GM12864 (cell line): ENCODE results near the gene DENND1A.

ENCODE experiments used
- DNase-seq: peaks from one replicate; pipeline ENCODE4 v3.0.0-alpha.2; 2011; ENCODE audit warnings: low read depth
- H3K4me3 ChIP-seq: 2 replicates; pipeline ENCODE4 v1.5.1; 2011; ENCODE audit warnings: mild to moderate bottlenecking, low read depth, low read length, control low read depth
- TF ChIP-seq, protein P1 (sequence below): IDR thresholded peaks from 2 replicates; pipeline ENCODE4 v1.5.1; 2011; ENCODE audit warnings: low read depth, mild to moderate bottlenecking, moderate library complexity, low read length, control low read depth, inconsistent platforms; ENCODE audit errors: missing control alignments

The DENND1A gene

DNA sequence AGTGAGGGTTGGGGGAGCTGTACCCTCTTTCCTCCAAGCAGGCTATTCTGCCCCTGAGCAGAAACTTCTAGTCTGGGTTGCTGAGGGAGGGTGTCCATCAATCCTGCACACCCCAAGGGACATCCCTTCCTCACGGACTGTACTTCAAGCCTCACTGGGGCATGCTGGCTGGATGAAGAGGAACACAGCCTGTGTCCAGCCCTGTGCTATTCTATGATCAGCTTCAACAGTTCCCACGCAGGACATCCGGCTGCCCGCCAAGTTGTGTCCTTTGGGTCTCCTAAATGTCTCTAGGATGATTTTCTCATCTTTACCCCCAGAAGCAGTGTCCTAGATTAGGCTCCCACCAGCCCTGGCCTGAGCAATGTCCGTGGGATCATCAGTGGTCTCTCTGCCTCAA is 505.8 kb downstream of the DENND1A start:
- DNase-seq: no peak
- TF ChIP-seq, protein P1, sequence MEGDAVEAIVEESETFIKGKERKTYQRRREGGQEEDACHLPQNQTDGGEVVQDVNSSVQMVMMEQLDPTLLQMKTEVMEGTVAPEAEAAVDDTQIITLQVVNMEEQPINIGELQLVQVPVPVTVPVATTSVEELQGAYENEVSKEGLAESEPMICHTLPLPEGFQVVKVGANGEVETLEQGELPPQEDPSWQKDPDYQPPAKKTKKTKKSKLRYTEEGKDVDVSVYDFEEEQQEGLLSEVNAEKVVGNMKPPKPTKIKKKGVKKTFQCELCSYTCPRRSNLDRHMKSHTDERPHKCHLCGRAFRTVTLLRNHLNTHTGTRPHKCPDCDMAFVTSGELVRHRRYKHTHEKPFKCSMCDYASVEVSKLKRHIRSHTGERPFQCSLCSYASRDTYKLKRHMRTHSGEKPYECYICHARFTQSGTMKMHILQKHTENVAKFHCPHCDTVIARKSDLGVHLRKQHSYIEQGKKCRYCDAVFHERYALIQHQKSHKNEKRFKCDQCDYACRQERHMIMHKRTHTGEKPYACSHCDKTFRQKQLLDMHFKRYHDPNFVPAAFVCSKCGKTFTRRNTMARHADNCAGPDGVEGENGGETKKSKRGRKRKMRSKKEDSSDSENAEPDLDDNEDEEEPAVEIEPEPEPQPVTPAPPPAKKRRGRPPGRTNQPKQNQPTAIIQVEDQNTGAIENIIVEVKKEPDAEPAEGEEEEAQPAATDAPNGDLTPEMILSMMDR: no peak

DNA sequence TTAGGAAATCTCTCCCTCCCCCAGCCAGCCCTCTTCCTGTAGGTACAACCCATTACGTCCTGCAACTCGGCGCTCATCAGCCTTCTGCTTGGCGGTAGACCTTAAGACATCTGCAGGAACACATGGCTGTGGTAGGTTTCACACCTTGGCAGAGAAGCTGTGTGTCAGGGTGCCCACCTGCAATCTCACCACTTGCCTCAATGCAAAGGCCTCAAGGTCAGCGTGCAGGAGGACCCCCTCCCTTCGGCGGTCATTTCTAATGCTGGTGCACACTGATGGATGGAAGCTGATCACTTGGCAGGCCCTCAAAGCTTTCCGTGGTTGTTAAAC is 506.6 kb downstream of the DENND1A start:
- H3K4me3 ChIP-seq: no peak overlapping the region
- TF ChIP-seq, protein P1: no peak
- no peak for DNase-seq

More for the DNA sequence above, 505.8 kb downstream of the DENND1A start:
- H3K4me3 ChIP-seq: no peak overlapping the region

DNA sequence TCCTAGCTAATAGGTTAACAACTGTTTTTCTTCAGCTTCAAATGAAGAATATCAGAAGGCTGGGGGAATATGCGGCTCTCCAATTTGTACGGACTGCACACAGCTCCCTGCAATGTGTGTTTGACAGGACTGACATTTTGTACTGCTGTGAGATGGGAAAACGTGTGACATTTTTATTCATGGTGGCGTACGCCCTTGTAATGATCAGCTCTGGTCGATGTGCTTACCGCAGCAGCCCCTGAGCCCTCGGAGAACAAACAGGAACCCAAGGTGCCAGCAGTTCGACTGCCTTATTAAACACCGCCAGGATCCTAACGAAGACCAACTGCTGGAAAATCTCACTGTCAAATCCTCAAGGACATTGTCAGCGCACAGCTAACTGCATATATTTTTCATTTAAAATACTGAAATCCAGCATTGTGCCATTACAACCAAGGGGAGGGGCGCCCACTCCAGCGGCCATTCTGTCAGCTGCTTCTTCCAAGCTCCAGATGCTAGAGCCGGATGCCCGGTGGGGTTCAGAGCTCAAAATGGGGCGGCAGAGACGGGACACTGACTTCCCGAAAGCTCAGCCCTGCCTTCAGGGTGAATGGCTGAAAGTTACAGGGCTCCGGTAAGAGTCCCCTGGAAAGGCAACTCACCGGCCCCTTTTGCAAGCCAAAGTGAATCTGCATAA is 507.2 kb downstream of the DENND1A start:
- no peak overlapping the region for H3K4me3 ChIP-seq
- DNase-seq: no peak
- TF ChIP-seq, protein P1: no peak

DNA sequence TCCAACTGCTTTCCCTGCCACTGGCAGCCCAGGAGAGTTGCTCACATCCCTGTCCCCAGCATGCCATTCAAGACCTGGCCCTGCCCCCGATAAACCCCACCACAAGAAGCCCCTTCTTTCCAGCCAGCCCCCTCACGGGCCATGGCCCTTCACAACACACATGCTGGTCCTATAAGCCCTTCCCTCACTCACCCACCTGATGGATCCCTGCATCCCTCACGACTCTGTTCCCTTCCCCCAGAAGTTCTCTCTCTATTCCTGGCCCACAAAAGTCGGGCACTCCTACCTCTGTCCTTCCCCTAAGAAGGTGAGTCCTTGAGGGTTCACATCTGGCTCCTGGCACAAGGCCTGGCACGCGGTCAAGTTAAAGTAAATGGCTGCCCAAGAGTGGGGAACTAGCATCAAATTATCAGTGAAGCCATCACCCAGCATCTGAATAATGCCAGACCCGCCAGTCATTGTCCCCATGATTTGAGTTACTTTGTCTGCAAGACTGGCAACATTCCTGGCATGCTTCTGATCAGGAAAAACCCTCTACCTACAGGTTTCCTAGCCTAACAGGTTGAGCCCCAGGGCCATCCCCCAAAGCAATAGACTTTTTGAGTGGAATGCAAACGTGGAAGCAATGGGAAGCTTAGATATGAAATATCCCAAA is 508.0 kb downstream of the DENND1A start:
- TF ChIP-seq, protein P1: no peak
- no peak for DNase-seq

DNA sequence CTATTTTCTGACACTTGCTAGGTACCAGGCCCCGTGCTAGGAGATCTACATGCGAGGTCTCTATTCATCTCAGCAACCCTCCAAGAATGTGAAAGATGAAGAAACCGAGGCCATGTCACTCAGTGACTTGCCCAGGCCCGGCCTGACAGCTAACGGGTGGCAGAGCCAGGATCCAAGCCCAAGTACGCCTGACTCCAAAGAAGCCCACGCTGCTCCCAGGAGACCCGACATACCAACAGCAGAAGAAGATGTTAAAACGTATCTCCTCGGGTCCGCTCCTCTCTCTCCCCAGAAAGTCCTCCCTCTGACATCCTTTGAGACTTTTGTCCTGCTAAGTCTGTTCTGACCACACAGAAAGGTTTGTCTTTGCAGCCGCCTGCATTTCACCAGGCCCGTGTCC is 508.7 kb downstream of the DENND1A start:
- TF ChIP-seq, protein P1: no peak

More for the DNA sequence above, 508.0 kb downstream of the DENND1A start:
- no peak overlapping the region for H3K4me3 ChIP-seq

DNA sequence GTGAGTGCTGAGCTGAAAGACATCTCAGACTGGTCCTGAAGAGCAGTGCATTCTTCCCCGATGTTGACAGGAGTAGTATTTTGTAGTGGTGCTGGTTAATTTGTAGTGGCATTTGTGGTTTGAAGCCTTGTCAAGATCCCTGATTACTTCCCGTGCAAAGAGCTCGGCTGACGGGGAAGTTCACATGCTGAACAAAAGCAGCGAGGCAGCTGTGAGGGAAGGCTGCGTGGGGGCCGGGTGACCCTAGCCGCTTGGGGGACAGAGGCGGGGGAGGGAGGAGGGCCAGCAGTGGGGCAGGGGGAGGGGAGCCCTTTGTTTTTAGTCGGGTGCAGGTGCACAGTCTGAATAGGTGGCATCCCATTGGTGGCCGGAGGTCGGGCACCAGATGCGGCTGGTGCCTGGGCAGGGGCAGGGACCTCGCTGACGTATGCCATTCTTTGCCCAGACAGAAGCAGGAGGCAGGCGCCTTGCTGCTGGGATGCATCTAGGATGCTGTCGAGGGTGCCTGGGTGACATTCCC is 509.3 kb downstream of the DENND1A start:
- DNase-seq: no peak
- no peak overlapping the region for H3K4me3 ChIP-seq

More for the DNA sequence above, 508.7 kb downstream of the DENND1A start:
- H3K4me3 ChIP-seq: no peak overlapping the region
- DNase-seq: no peak

More for the DNA sequence above, 509.3 kb downstream of the DENND1A start:
- TF ChIP-seq, protein P1: no peak
